Effector CD8-positive, alpha-beta T cell (primary cell): ENCODE results near the gene KBTBD7.
"Not testable (repeated sequence)": the region's sequence is repeated elsewhere in the genome, so short reads cannot be mapped to it uniquely, and the experiment has no call there.

Experiments
- DNase-seq: peaks from one replicate; lab custom pipeline; 2025; lab: John Stamatoyannopoulos, UW

Gene KBTBD7

GRCh38 chr13:41199079-41199478, 4.7 kb upstream of the KBTBD7 start:
- no peak for DNase-seq

GRCh38 chr13:41196620-41197019, 2.3 kb upstream of the KBTBD7 start:
- no peak for DNase-seq

- no peak for DNase-seq
These were observed 1.6 kb upstream of the KBTBD7 start for GRCh38 chr13:41196011-41196410.

GRCh38 chr13:41193469-41193868, 900 bp downstream of the KBTBD7 start:
- no peak for DNase-seq

- no peak for DNase-seq
These were observed 5.8 kb downstream of the KBTBD7 start for GRCh38 chr13:41188584-41188983.

GRCh38 chr13:41186481-41186880, 7.9 kb downstream of the KBTBD7 start:
- no peak for DNase-seq

- no peak for DNase-seq
These were observed 12.1 kb downstream of the KBTBD7 start for GRCh38 chr13:41182231-41182630.

GRCh38 chr13:41179593-41180250, 14.6 kb downstream of the KBTBD7 start:
- no peak for DNase-seq

- DNase-seq, result no peak
These were observed 16.3 kb downstream of the KBTBD7 start for GRCh38 chr13:41178040-41178439.

- DNase-seq, result no peak
These were observed 16.8 kb downstream of the KBTBD7 start for GRCh38 chr13:41177616-41178015.

- not testable (repeated sequence) for DNase-seq
These were observed 18.8 kb downstream of the KBTBD7 start for GRCh38 chr13:41175576-41175975.

- DNase-seq, result no peak
These were observed 32.2 kb downstream of the KBTBD7 start for GRCh38 chr13:41162151-41162550.

- no peak for DNase-seq
These were observed 35.2 kb downstream of the KBTBD7 start for GRCh38 chr13:41159174-41159573.

GRCh38 chr13:41157048-41157717, 37.2 kb downstream of the KBTBD7 start:
- DNase-seq, result no peak

- no peak for DNase-seq
These were observed 37.7 kb downstream of the KBTBD7 start for GRCh38 chr13:41156620-41157019.

- DNase-seq, result no peak
These were observed 40.3 kb downstream of the KBTBD7 start for GRCh38 chr13:41154042-41154441.

- no peak for DNase-seq
These were observed 42.4 kb downstream of the KBTBD7 start for GRCh38 chr13:41152005-41152404.

GRCh38 chr13:41150058-41150457, 44.3 kb downstream of the KBTBD7 start:
- DNase-seq, result no peak

- no peak for DNase-seq
These were observed 45.7 kb downstream of the KBTBD7 start for GRCh38 chr13:41148419-41149283.

GRCh38 chr13:41145136-41145908, 49.0 kb downstream of the KBTBD7 start:
- DNase-seq, result no peak

GRCh38 chr13:41144576-41144975, 49.8 kb downstream of the KBTBD7 start:
- DNase-seq, result no peak
